GM12878 (cell line): ENCODE data around the gene PADI4. TPM values are rescaled to one million over a fixed set of nuclear protein-coding genes. Genes with fewer than 3 reads are reported as not detected.

Source experiments
- ATAC-seq: fragments of 200-7000 bp; cut with Tn5 transposase; 3 replicates; pipeline ENCODE4 v1.9.1; 2020; ENCODE audit warnings: mild to moderate bottlenecking, moderate library complexity
- BruUV-seq: library from RNA; stranded (reverse); fragments of 400-500 nt; replicated peaks from 2 replicates; lab custom pipeline; 2021; lab: Mats Ljungman, UMichigan
- CTCF ChIA-PET: fragments of 300-600 bp; sonication (Branson Sonifier 250); formaldehyde crosslinking; extraction: SDS; loops from one replicate; lab custom pipeline; 2021; ENCODE audit warnings: inconsistent platforms; lab: Yijun Ruan, JAX
- POLR2A ChIA-PET: fragments of 350-600 bp; formaldehyde crosslinking; extraction: SDS; loops from one replicate; lab custom pipeline; 2021; ENCODE audit warnings: inconsistent platforms; lab: Charles Lee
- RAD21 ChIA-PET: fragments of 300-600 bp; sonication (Branson Sonifier 250); formaldehyde crosslinking; loops from one replicate; lab custom pipeline; 2023; ENCODE audit warnings: antibody characterized with exemption; ENCODE audit not compliant: unreplicated experiment; lab: Charles Lee
- SMC1A ChIA-PET: fragments of 300-600 bp; sonication (Branson Sonifier 250); formaldehyde crosslinking; loops from one replicate; lab custom pipeline; 2023; ENCODE audit not compliant: unreplicated experiment, uncharacterized antibody; lab: Charles Lee
- DNase-seq: peaks from one replicate; pipeline ENCODE4 v3.0.0-alpha.2; 2011; ENCODE audit warnings: low read depth, low spot score
- FAIRE-seq: peaks from 3 replicates; lab custom pipeline; 2011; peaks lifted over from hg19 to GRCh38; lab: Jason Lieb, UNC
- H2AFZ ChIP-seq: 2 replicates; pipeline ENCODE4 v1.6.0; 2011; ENCODE audit warnings: low read depth, low read length, control low read depth; ENCODE audit not compliant: control insufficient read depth
- H3K27ac ChIP-seq: 2 replicates; pipeline ENCODE4 v1.5.1; 2011; ENCODE audit warnings: control low read depth; ENCODE audit not compliant: control insufficient read depth, insufficient read depth
- H3K27me3 ChIP-seq, 2 experiments: replicated peaks in 1 of 2; 2 replicates each; pipeline versions ENCODE4 v1.6.0 to v1.6.1; 2011; ENCODE audit warnings: low read length in 1 of 2; ENCODE audit not compliant: control insufficient read depth in 2 of 2, insufficient read depth in 2 of 2
- H3K36me3 ChIP-seq, 2 experiments: 2 replicates each; pipeline ENCODE4 v1.5.1; 2011; ENCODE audit warnings: low read length in 1 of 2; ENCODE audit not compliant: control insufficient read depth in 2 of 2, insufficient read depth in 2 of 2
- H3K4me1 ChIP-seq: 2 replicates; pipeline ENCODE4 v1.6.1; 2011; ENCODE audit warnings: mild to moderate bottlenecking, low read length, moderate library complexity, mixed read lengths; ENCODE audit not compliant: control insufficient read depth, insufficient read depth
- H3K4me2 ChIP-seq: 2 replicates; pipeline ENCODE4 v1.6.0; 2011; ENCODE audit warnings: control low read depth; ENCODE audit not compliant: control insufficient read depth, insufficient read depth
- H3K4me3 ChIP-seq: fragments of 200-600 bp; sonication (generic); 2 replicates; pipeline ENCODE4 v1.5.1; 2016
- H3K79me2 ChIP-seq: 2 replicates; pipeline ENCODE4 v1.6.0; 2011; ENCODE audit warnings: low read length; ENCODE audit not compliant: control insufficient read depth, insufficient read depth
- H3K9ac ChIP-seq: 2 replicates; pipeline ENCODE4 v1.8.0; 2011; ENCODE audit warnings: low read length, control low read depth, mixed read lengths; ENCODE audit not compliant: control insufficient read depth, insufficient read depth
- H3K9me3 ChIP-seq: replicated peaks from 3 replicates; pipeline ENCODE4 v1.5.1; 2011; ENCODE audit warnings: mild to moderate bottlenecking, low read length; ENCODE audit not compliant: control insufficient read depth, insufficient read depth
- H4K20me1 ChIP-seq: 2 replicates; pipeline ENCODE4 v1.6.0; 2011; ENCODE audit not compliant: control insufficient read depth, insufficient read depth
- BACH1 ChIP-seq: fragments of 450-650 bp; IDR thresholded peaks from 2 replicates; pipeline ENCODE4 v1.6.1; 2017; ENCODE audit warnings: mild to moderate bottlenecking, borderline replicate concordance
- BCL3 ChIP-seq: IDR thresholded peaks from 2 replicates; pipeline ENCODE4 v1.6.1; 2011; ENCODE audit warnings: borderline replicate concordance, low read depth, mild to moderate bottlenecking, moderate library complexity, low read length; ENCODE audit not compliant: insufficient read depth, poor library complexity, severe bottlenecking
- BMI1 ChIP-seq: fragments of 450-650 bp; IDR thresholded peaks from 2 replicates; pipeline ENCODE4 v1.6.1; 2016; ENCODE audit warnings: mild to moderate bottlenecking, moderate library complexity, borderline replicate concordance
- CREM ChIP-seq: IDR thresholded peaks from 2 replicates; pipeline ENCODE4 v1.6.1; 2014; ENCODE audit warnings: antibody characterized with exemption, low read depth
- ESRRA ChIP-seq: IDR thresholded peaks from 2 replicates; pipeline ENCODE4 v1.6.1; 2012; ENCODE audit warnings: mild to moderate bottlenecking, low read length, improper control_type of control experiment
- HCFC1 ChIP-seq: fragments of 150-350 bp; IDR thresholded peaks from 2 replicates; pipeline ENCODE4 v1.6.1; 2014; ENCODE audit warnings: low read length
- MXI1 ChIP-seq: fragments of 150-350 bp; IDR thresholded peaks from 2 replicates; pipeline ENCODE4 v1.6.1; 2011; ENCODE audit warnings: low read depth, mild to moderate bottlenecking, inconsistent platforms, low read length, improper control_type of control experiment
- NFIC ChIP-seq: IDR thresholded peaks from 2 replicates; pipeline ENCODE4 v1.6.1; 2012; ENCODE audit warnings: low read depth, mild to moderate bottlenecking, inconsistent platforms, low read length, moderate library complexity
- NFXL1 ChIP-seq: fragments of 450-650 bp; IDR thresholded peaks from 2 replicates; pipeline ENCODE4 v1.6.1; 2017; ENCODE audit warnings: antibody characterized with exemption, mild to moderate bottlenecking, borderline replicate concordance
- NFYB ChIP-seq: IDR thresholded peaks from 2 replicates; pipeline ENCODE4 v1.6.1; 2011; ENCODE audit warnings: low read depth, mild to moderate bottlenecking, low read length, improper control_type of control experiment, moderate library complexity; ENCODE audit not compliant: insufficient read depth
- RAD51 ChIP-seq: fragments of 450-650 bp; IDR thresholded peaks from 2 replicates; pipeline ENCODE4 v1.6.1; 2016; ENCODE audit warnings: moderate library complexity, mild to moderate bottlenecking, inconsistent platforms
- RB1 ChIP-seq: fragments of 450-650 bp; formaldehyde crosslinking; IDR thresholded peaks from 2 replicates; pipeline ENCODE4 v1.6.1; 2017; ENCODE audit warnings: mild to moderate bottlenecking, borderline replicate concordance
- ZBTB11 ChIP-seq: fragments of 450-650 bp; formaldehyde crosslinking; IDR thresholded peaks from 2 replicates; pipeline ENCODE4 v1.5.0; 2022; ENCODE audit warnings: mild to moderate bottlenecking, missing genetic modification characterization
- ZBTB40 ChIP-seq: fragments of 450-650 bp; IDR thresholded peaks from 2 replicates; pipeline ENCODE4 v1.6.1; 2016; ENCODE audit warnings: mild to moderate bottlenecking, moderate library complexity, borderline replicate concordance
- ZZZ3 ChIP-seq: IDR thresholded peaks from 2 replicates; pipeline ENCODE4 v1.6.1; 2011; ENCODE audit warnings: low read depth; ENCODE audit not compliant: control insufficient read depth, insufficient read length
- WGBS: methylation state at CpG from one replicate; pipeline ENCODE4 v1.1.6; 2016; ENCODE audit warnings: low lambda C conversion rate; ENCODE audit not compliant: insufficient replicate concordance, insufficient coverage; ENCODE audit errors: missing lambda C conversion rate; 5-methylcytosine and 5-hydroxymethylcytosine counted together
- in situ Hi-C: fragments of 300-500 bp; cut with MboI; formaldehyde crosslinking; loops from 9 replicates; pipeline ENCODE4 v1.14.3; 2018; ENCODE audit warnings: mixed read lengths
- intact Hi-C: fragments of 100-400 bp; cut with micrococcal nuclease; formaldehyde crosslinking; loops from one replicate; pipeline ENCODE4 v1.14.2; 2022; ENCODE audit not compliant: unreplicated experiment
- polyA plus RNA-seq, 11 experiments: library from polyadenylated mRNA; depleted of rRNA in 4 of 11; unstranded in 6 of 11; stranded (reverse) in 5 of 11; fragments of >200 nt; fragmentation: Nextera tagmentation in 4 of 11; fragmentation: Illumina TruSeq in 1 of 11; extraction: Ambion mirVana in 4 of 11; extraction: Trizol in 1 of 11; gene quantifications; 1 replicate in 1 of 11; 2 replicates in 10 of 11; pipeline versions ENCODE4 v1.2.1 to v1.2.3, GENCODE V29; 2011 to 2016; ENCODE audit warnings: inconsistent platforms in 2 of 11, missing spikeins in 2 of 11, low read depth in 1 of 11
- total RNA-seq, 4 experiments: library from RNA; depleted of rRNA in 3 of 4; stranded (reverse); fragments of >200 nt in 3 of 4; fragmentation: Illumina TruSeq in 1 of 4; extraction: Trizol in 1 of 4; gene quantifications; 2 replicates each; pipeline versions ENCODE4 v1.2.1 to v1.2.3, GENCODE V29; 2013 to 2021

Gene PADI4
- total and polyA plus RNA-seq, 10 of the 15 experiments (the other 5 are each of a cell fraction or from before 2014, with no cell fraction given), result 0.08 to 0.47 (median 0.15) TPM; not detected in 3

- 44% methylated on average over 5 of the region's 8 CpGs for WGBS
- Histone ChIP-seq H3K27ac (no peak overlapping the region), H4K20me1 (no peaks in the 10 kb centered on the region), H3K79me2 (no peaks in the 10 kb centered on the region), H3K9me3 (no peaks in the 10 kb centered on the region), H3K36me3 (no peaks in the 10 kb centered on the region), H2AFZ (no peak overlapping the region), H3K9ac (no peak overlapping the region), H3K4me1 (peaks cover 7% of the 10 kb centered on the region), H3K4me2 (no peak overlapping the region), H3K27me3 (no peaks in the 10 kb centered on the region; a peak in 1 of 4 replicates), H3K4me3 (no peak overlapping the region)
- FAIRE-seq (no peak), DNase-seq (no peak), ATAC-seq (no peak)
- BruUV-seq, result no TSS peak
- ChIA-PET SMC1A (no interaction called here), CTCF (interaction anchor here (0.7 kb wide), 1 partner anchor 69 kb away, joined by 3 read pairs; no protein-coding TSS in a partner anchor), POLR2A (interaction anchor here (0.6 kb wide), 1 partner anchor 1174 kb away, joined by 3 read pairs; no protein-coding TSS in a partner anchor), RAD21 (interaction anchor here (0.6 kb wide), 1 partner anchor 35 kb away, joined by 4 read pairs; no protein-coding TSS in a partner anchor)
- in situ Hi-C loops (no loop called here), intact Hi-C loops (no loop called here)
- TF ChIP-seq MXI1 (no peak), BMI1 (no peak), ZZZ3 (no peak), NFXL1 (no peak), RAD51 (no peak), HCFC1 (no peak), RB1 (no peak), NFIC (no peak), ESRRA (no peak), ZBTB11 (CRISPR knock-in tag) (no peak), BACH1 (no peak), ZBTB40 (no peak), CREM (no peak), BCL3 (no peak), NFYB (no peak)
Observed at GRCh38 chr1:17351598-17352324, 43.8 kb downstream of the PADI4 start.
